Stimulated activated CD4-positive, alpha-beta T cell treated with anti-CD3 and anti-CD28 coated beads, TNF-alpha, amount 100 ng/mL, for 48 hours (primary cell): Measurements from ENCODE around the gene RBBP7.

Source experiments
- DNase-seq, 3 donors: peaks; one replicate each; pipeline ENCODE4 v3.0.0-alpha.2; 2020; ENCODE audit warnings: low read depth in 3 of 3

Gene RBBP7

DNA sequence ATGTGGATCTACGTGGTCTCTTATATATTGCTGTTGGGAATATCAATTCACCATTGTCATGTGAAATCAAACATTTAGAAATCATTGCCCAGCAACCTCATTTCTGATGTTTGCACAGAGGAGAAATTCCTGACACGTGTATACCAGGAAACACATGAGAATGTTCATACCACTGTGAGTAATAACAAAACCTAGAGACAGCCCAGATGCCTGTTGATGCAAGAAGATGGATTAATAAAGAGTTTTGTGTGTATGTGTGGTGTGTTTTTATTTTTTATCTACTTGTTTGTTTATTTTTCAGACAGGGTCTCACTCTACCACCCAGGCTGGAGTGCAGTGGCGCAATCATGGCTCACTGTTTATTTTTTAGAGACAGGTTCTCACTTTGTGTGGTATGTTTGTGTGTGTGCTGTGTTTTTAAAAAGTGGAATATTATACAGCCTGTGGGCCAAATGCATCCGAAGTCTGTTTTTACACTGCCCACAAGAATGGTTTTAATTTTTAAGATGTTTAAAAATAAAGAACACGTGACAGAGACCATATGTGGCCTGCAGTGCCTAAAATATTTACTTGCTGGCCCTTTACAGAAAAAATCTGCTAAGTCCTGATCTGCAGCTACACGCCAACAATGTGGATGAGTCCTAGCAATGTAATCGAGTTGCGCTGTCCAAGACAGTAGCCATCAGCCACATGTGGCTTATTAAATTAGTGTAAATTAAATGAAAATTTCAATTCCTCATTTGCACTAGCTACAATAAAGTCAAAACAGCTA is 44.7 kb downstream of the RBBP7 start:
- DNase-seq = no peak

DNA sequence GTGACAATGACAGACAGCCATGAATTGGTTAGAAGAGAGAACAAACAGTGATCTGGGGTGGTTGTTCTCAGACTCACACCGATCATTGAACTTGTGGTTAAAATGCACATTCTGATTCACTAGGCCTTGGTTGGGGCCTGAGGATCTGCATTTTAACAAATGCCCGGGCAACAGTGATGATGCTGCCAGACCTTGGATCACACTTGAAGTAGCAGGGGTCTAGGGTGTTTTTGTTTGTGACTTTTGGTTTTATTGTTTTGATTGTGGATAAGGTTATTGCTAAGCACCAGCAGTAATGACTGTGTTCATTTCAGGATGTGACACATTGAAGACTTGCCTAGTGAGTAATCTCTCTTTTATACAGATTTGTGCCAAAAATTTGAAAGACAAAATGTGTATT is 47.4 kb downstream of the RBBP7 start:
- DNase-seq = no peak

DNA sequence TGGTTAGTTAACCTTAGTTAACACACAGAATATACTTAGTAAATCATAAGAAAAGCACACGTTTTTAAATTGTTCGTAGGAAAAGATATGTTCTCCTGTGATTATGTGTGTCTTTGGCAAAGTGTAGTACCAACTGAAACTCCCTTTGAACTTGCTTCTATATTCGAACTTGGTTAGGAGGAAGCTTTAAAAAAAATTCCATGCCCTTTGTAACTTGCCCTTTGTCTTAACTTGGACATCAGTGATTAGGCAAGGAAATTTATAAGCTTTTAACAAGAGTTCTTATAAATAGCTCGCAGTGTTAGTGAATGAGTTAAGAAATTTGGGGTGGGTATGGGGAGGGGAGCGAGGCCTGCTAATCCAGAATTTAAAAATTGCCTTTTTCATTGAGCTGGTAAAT is 50.5 kb downstream of the RBBP7 start:
- DNase-seq = no peak

DNA sequence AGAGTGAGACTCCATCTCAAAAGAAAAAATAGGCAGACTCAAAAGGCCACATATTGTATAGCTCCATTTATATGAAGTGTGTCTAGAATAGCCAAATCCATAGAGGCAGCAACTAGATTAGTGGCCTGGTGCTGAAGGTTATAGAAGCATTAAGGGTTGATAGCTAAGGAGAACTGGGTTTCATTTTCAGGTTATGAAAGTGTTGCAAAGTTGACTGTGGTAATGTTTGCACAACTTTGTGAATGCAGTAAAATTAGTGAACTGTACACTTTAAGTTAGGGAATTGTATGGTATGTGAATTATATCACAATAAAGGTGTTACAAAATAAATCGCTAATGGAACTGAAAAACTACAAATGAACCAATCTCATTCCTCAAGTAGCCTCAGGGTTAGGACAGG is 55.6 kb downstream of the RBBP7 start:
- no peak for DNase-seq

DNA sequence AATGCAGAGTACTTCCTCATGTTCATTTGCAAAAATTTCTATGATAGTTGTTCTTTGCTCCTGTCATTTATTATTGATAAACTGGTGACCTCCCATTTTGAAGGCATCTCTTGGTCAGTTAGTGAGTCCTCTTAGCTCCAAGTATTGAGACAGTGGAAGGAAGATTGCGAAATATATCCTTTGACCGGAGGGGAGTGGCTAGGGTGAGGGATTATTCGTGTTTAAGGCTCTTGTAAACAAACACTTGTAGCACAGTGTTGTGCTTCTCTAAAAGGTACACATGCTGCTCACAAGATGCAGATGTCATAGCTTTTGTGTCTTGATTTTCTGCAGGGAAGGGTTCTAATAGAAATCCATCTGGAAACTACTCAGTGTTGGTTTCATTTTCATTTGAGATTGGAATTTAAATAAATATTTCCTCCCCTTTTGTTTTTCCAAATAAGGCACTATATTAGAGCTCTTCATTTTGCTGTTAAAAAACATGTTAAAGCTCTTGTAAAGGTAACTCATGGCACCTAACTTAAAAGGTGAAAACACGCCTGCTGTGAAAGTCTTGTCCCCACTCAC is 62.1 kb downstream of the RBBP7 start:
- no peak for DNase-seq

DNA sequence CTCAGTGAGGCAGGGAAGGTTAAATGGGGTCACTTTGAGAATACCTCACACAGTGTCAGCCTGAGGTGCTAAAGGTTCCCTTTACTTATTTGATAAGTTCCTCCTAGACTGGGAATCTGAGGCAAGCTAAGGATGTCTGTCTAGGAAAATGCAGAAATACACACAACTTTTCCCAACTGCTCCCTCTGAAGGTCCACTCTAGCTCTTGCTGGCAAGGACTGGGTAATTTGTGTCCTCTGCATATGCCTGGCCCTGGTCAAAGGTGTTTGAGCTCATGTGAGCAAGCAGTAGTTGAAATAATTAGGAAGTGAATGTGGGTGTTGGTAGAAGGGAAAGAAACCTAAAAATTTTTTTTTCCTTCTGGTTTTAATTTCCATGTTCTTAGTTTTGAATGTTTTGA is 62.6 kb downstream of the RBBP7 start:
- no peak for DNase-seq

DNA sequence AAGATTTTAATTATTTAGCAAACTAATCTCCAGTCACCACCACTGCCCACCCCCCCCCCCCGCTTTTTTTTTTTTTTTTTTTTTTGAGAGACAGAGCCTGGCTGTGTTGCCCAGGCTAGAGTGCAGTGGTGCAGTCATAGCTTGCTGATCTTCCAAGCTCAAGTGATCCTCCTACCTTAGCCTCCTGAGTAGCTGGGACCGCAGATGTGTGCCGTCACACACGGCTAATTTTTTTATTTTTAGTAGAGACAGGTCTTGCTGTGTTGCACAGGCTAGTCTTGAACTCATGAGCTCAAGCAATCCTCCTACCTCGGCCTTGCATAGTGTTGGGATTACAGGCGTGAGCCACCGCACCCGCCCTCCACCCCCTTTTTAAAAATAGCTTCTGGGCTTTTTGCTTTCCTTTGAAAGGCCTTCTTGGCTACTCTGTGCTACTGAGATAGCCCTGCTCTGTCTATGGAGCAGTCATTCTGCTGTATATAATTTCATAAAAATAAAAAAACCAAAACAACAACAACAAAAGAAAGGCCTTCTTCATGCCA is 65.2 kb downstream of the RBBP7 start:
- DNase-seq = no peak

DNA sequence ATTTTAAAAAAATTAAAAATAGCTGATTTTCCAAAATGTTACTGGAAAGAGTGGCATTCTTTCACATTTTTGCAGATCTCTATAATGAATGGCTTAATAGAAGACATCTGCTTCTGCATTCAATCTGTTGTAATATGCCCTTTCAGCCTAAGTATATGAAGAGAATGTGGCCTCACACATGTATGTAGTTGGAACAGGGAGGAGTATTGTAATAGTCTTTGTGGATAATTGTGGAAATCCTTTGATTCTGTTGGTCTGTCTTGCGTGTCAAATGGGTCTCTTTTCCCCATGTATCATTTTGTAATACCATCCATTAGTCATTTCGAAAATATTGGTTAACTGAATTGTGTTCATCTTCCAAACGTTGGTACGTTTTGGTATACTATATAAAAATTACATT is 72.3 kb downstream of the RBBP7 start:
- DNase-seq = no peak

DNA sequence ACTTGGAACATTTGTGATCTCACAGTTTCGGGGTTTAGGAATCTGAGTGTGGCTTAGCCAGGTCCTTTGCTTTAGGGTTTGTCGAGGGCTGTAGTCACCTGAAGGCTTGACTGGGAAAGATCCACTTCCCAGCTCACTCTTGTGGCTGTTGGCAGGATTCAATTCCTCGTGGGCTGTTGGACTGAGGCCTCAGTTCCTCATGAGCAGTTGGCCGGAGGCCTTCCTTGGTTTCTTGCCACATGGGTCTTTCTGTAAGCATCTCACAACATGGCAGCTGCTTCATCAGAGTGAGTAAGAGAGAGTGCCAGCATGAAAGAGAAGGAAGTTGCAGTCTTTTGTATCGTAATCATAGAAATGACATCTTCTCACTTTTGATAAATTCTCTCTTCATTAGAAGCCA is 72.8 kb downstream of the RBBP7 start:
- DNase-seq = no peak

DNA sequence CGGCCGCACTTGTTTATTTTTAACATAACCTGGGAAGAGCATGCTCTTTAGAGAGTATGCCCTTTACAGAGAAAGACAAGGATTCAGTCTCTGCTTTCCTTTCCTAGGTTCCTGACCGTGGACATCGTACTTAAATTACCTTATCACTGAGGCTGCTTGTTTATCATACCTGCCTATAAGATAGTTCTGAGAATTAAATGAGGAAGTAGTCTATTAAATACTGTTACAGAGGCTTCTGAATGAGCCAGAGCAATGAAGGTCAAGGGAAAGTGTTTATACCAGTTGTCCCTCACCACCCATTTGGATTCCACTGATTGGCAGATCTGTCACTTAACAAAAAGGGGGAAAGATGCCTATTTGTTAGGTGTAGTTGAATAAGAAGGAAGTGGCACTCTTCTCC is 73.9 kb downstream of the RBBP7 start:
- no peak for DNase-seq
